ENCODE measurements around the gene TENM4. TPM values are rescaled to one million over a fixed set of nuclear protein-coding genes. Genes with fewer than 3 reads are reported as not detected.

TENM4 gene
- total and polyA plus RNA-seq, 2 of the 8 experiments (the other 6 are each of a cell fraction or from before 2014, with no cell fraction given): 3.5 to 7.2 TPM

DNA sequence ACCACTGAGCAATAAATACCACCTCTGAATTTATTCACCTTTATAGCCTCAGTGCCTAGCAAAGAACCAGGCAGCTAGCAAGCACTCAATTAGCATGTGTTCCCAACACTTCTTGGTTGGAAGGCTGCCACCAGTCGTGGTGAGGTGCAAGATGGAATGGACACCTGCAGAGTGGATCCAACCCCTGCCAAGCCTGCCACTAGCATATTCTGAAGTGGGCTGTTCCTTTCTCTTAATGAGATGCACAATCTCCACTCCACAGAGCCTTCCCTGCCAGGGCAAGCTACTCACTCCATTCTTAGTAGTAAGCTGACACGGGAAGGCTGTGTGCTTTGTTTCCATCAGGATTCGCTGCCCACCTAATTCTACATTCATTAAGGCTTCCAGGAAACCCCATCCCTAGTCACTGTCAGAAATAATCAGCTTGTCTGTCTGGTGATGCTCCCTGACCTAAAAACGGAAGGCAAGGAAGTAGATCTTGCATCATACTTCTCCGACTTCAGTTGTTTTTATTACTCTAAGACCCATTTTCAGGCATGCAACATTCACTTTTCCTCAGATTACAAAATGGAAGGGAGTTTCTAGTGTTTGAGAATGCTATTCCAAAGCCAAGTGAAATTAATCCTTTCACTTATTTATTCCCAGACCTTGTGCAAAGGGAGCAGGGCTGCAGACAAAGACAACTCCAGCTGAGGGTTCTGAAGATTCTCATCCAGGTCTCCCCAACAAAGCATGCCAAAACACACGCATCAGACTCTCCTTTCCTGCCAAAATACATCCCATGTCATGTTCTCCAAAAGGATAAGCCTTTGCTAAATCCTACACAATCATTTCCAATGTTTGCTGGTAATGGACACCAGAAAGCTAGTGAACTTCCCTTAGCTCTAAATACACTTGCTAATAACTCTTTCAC is 128.0 kb downstream of the TENM4 start:
- no peak overlapping the region for H2BK20ac ChIP-seq (ENCODE audit: low read length)
- no peaks in the 10 kb centered on the region for H3K27me3 ChIP-seq (replicated peaks in 1 of 4; ENCODE audit: control insufficient read depth in 3 of 4, extremely low read depth in 1 of 4, insufficient read depth in 3 of 4, low read length in 3 of 4)
- H4K20me1 ChIP-seq (replicated peaks in 1 of 2; ENCODE audit: control insufficient read depth in 1 of 2, insufficient read depth in 2 of 2, low read length in 2 of 2): peaks cover 0 to 4% of the 10 kb centered on the region in 2 experiments
- H3K9me3 ChIP-seq (ENCODE audit: insufficient read depth in 2 of 2, low read depth in 1 of 2, low read length in 1 of 2): no peaks in the 10 kb centered on the region
- H3K23ac ChIP-seq (ENCODE audit: insufficient read length): no peak overlapping the region
- H2AK5ac ChIP-seq (ENCODE audit: low read depth, low read length): no peak overlapping the region
- no peak overlapping the region for H2BK5ac ChIP-seq (ENCODE audit: low read depth, low read length)
- no peak overlapping the region for H3K4me3 ChIP-seq (ENCODE audit: extremely low read depth in 1 of 4, insufficient read depth in 2 of 4, low read depth in 3 of 4, low read length in 4 of 4)
- no peak overlapping the region for H3K9ac ChIP-seq (replicated peaks in 1 of 4; ENCODE audit: extremely low read depth in 1 of 4, low read depth in 3 of 4, low read length in 3 of 4)
- H3K23me2 ChIP-seq (ENCODE audit: low read depth, low read length): no peaks in the 10 kb centered on the region
- H3K4me1 ChIP-seq (replicated peaks in 1 of 4; ENCODE audit: control insufficient read depth in 3 of 4, insufficient read depth in 4 of 4, low read length in 3 of 4): no peaks in the 10 kb centered on the region
- H4K8ac ChIP-seq (ENCODE audit: extremely low read depth, insufficient read depth, low read length): no peak overlapping the region
- H3K4ac ChIP-seq (replicated peaks; ENCODE audit: insufficient read length, low read depth, low read length): no peak overlapping the region
- FAIRE-seq (no peak), DNase-seq (ENCODE audit: low read depth in 1 of 2, low spot score in 2 of 2) (no peak)
- TF ChIP-seq TBP (IDR thresholded peaks at IDR 0.05; ENCODE audit: low read depth, low read length): no peak
- TF ChIP-seq, protein P1, sequence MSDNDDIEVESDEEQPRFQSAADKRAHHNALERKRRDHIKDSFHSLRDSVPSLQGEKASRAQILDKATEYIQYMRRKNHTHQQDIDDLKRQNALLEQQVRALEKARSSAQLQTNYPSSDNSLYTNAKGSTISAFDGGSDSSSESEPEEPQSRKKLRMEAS (IDR thresholded peaks at IDR 0.05): no peak
- no peak for TF ChIP-seq NANOG (IDR thresholded peaks at IDR 0.05; ENCODE audit: insufficient read depth, low read depth, low read length, poor library complexity, severe bottlenecking)
- TF ChIP-seq RFX5 (IDR thresholded peaks at IDR 0.05; ENCODE audit: borderline replicate concordance, low read depth, low read length): no peak
- TF ChIP-seq RAD21 (IDR thresholded peaks at IDR 0.05 in 1 of 2, conservative IDR thresholded peaks at IDR 0.05 in 1 of 2; ENCODE audit: low read depth in 2 of 2, low read length in 2 of 2): no peak
- no peak for TF ChIP-seq CBX8 (IDR thresholded peaks at IDR 0.05; ENCODE audit: borderline replicate concordance, low read depth, low read length)
- TF ChIP-seq GABPA (IDR thresholded peaks at IDR 0.05; ENCODE audit: borderline replicate concordance, insufficient read depth, low read length): no peak
- H3K79me1 ChIP-seq (ENCODE audit: low read depth, low read length): no peaks in the 10 kb centered on the region
- no peak overlapping the region for H3K27ac ChIP-seq (ENCODE audit: low read depth, low read length)
- H4K91ac ChIP-seq (replicated peaks; ENCODE audit: insufficient read length, low read length): no peak overlapping the region
- H2BK15ac ChIP-seq (ENCODE audit: low read length): no peak overlapping the region
- H4K5ac ChIP-seq (ENCODE audit: insufficient read length, low read depth, low read length): no peak overlapping the region
- H3K79me2 ChIP-seq (ENCODE audit: control insufficient read depth in 1 of 2, insufficient read depth in 2 of 2, low read length in 2 of 2): no peaks in the 10 kb centered on the region
- no peak overlapping the region for H3K14ac ChIP-seq (ENCODE audit: insufficient read length)
- ChIA-PET POLR2A (ENCODE audit: partially characterized antibody) (no interaction called here), CTCF (ENCODE audit: partially characterized antibody) (interaction anchor here (0.7 to 1.2 kb wide), 3 partner anchors 88 to 236 kb away, joined by 3 to 4 read pairs (median 3); no protein-coding TSS in a partner anchor)
- H2BK12ac ChIP-seq (ENCODE audit: low read depth, low read length): no peak overlapping the region
- H3K4me2 ChIP-seq (ENCODE audit: insufficient read depth in 1 of 2, low read depth in 2 of 2, low read length in 2 of 2): no peak overlapping the region
- 89% methylated on average over 6 of the region's 6 CpGs; no CpG with 5 or more reads in 1 of the 2 experiments for WGBS, 2 experiments (ENCODE audit: extremely low coverage in 1 of 2, insufficient coverage in 1 of 2, insufficient read length in 1 of 2, insufficient replicate concordance in 2 of 2, low coverage in 1 of 2, low lambda C conversion rate in 2 of 2, missing lambda C conversion rate in 1 of 2)
- H3K36me3 ChIP-seq (ENCODE audit: control insufficient read depth in 2 of 4, insufficient read depth in 4 of 4, low read length in 3 of 4): no peaks in the 10 kb centered on the region
- no peak overlapping the region for H3K56ac ChIP-seq (replicated peaks; ENCODE audit: insufficient read length, low read depth, low read length)
- H2AFZ ChIP-seq (ENCODE audit: low read length): no peak overlapping the region
- no peak overlapping the region for H3K18ac ChIP-seq (ENCODE audit: extremely low read depth, low read length)
- H2BK120ac ChIP-seq (replicated peaks; ENCODE audit: low read depth, low read length): no peak overlapping the region
